Measurements from ENCODE around the gene RAPGEF1.

DNA sequence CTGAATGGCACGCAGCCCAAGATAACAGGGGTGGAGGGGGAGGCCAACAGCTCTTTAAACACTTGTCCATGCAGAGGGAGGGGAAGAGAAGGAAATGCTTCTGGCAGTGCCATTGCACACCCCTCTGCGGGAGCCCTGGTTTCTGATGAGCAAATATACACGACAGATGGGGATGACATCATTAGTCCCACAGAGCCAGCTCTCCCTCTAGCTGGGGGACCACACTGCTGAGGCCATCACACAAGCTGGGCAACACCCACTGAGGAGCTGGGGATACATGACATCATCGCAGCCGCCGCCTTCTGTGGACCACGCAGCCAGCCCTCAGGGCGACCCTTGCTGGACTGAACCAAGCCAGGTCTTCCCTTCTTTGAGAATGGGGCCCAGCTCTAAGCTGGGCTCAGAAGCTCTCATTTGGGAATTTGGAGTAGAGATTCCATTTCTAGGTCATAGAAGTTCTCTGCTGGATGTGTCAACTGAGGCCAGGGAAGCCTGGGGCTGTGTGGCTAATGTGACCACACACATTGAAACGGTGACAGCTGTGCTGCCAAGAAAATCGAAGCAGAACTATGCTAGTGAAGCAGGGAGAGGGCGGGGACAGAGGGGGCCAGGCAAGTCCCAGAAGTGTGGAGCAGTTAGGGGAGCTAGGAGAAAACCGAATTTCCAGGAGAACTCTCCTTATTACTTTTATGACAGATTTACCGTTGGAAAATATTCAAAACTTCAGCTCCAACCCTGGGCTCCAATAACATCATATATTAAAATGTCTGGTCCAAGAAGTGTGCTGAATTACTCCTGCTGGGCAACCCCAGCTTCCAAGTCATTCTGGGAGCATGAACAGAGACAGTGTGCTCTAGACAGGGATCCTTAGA, 115.0 kb downstream of the RAPGEF1 start:
- TF ChIP-seq MXI1 (conservative IDR thresholded peaks at IDR 0.05; ENCODE audit: poor library complexity, severe bottlenecking): no peak
- no peak for TF ChIP-seq CTCF (IDR thresholded peaks at IDR 0.05; ENCODE audit: poor library complexity, severe bottlenecking)
- no peak for TF ChIP-seq POLR2AphosphoS5 (IDR thresholded peaks at IDR 0.05)
- no peak for TF ChIP-seq RAD21 (conservative IDR thresholded peaks at IDR 0.05)
- TF ChIP-seq SMC3 (conservative IDR thresholded peaks at IDR 0.05; ENCODE audit: poor library complexity): no peak
- TF ChIP-seq TAF1 (IDR thresholded peaks at IDR 0.05; ENCODE audit: low read depth): no peak
- TF ChIP-seq EZH2 (IDR thresholded peaks at IDR 0.05; ENCODE audit: borderline replicate concordance, insufficient read depth, low read length, poor library complexity, severe bottlenecking): no peak
- no peak for TF ChIP-seq EP300 (conservative IDR thresholded peaks at IDR 0.05; ENCODE audit: poor library complexity, severe bottlenecking)
